Activated CD4-positive, alpha-beta T cell treated with anti-CD3 and anti-CD28 coated beads, Interleukin-2, amount 10 ng/mL, durations not matched to agents 7 days and 5 days (primary cell): Measurements from ENCODE around the gene HPCA. TPM values are rescaled to one million over a fixed set of nuclear protein-coding genes. Genes with fewer than 3 reads are reported as not detected.

Experiments
- CTCF ChIA-PET: fragments of 350-600 bp; sonication (Branson Sonifier 250); formaldehyde crosslinking; loops from one replicate; lab custom pipeline; 2021; ENCODE audit warnings: antibody characterized with exemption; lab: Charles Lee
- POLR2A ChIA-PET: fragments of 350-600 bp; sonication (Branson Sonifier 250); formaldehyde crosslinking; loops from one replicate; lab custom pipeline; 2021; ENCODE audit warnings: antibody characterized with exemption; lab: Charles Lee
- DNase-seq: peaks from one replicate; pipeline ENCODE4 v3.0.0-alpha.2; 2020
- H3K27ac Mint-ChIP-seq: one replicate; pipeline ENCODE4 v1.8.0; 2021; ENCODE audit warnings: mild to moderate bottlenecking, moderate library complexity, mixed read lengths
- H3K27me3 Mint-ChIP-seq: one replicate; pipeline ENCODE4 v1.8.0; 2021; ENCODE audit warnings: mixed read lengths
- H3K36me3 Mint-ChIP-seq: one replicate; pipeline ENCODE4 v1.8.0; 2021; ENCODE audit warnings: low read depth, mixed read lengths
- H3K4me1 Mint-ChIP-seq: one replicate; pipeline ENCODE4 v1.8.0; 2021; ENCODE audit warnings: mixed read lengths
- H3K4me3 Mint-ChIP-seq: one replicate; pipeline ENCODE4 v1.8.0; 2021; ENCODE audit warnings: mild to moderate bottlenecking, moderate library complexity, mixed read lengths
- H3K9me3 Mint-ChIP-seq: one replicate; pipeline ENCODE4 v1.8.0; 2021; ENCODE audit warnings: mixed read lengths
- total RNA-seq, 2 experiments: library from RNA; stranded (reverse); gene quantifications; one replicate each; pipeline ENCODE4 v1.2.3, GENCODE V29; 2021

The HPCA gene
- total RNA-seq, 2 experiments from 2014 or later, result not detected

- Mint-ChIP-seq H3K4me3 (no peak overlapping the region), H3K4me1 (peaks cover 3% of the 10 kb centered on the region), H3K27me3 (peaks cover 57% of the 10 kb centered on the region), H3K9me3 (no peaks in the 10 kb centered on the region), H3K27ac (no peak overlapping the region), H3K36me3 (no peaks in the 10 kb centered on the region)
- ChIA-PET POLR2A (no interaction called here), CTCF (interaction anchor here (1.1 to 4.5 kb wide), 5 partner anchors 9 to 242 kb away, joined by 3 to 11 read pairs (median 4); no protein-coding TSS in a partner anchor)
- no peak for DNase-seq
Measured at GRCh38 chr1:32885676-32886003, 651 bp upstream of the HPCA start.

- Mint-ChIP-seq H3K27me3 (peaks cover 64% of the 10 kb centered on the region), H3K36me3 (no peaks in the 10 kb centered on the region), H3K27ac (no peak overlapping the region), H3K4me1 (peaks cover 3% of the 10 kb centered on the region), H3K9me3 (no peaks in the 10 kb centered on the region), H3K4me3 (no peak overlapping the region)
- POLR2A ChIA-PET, result no interaction called here
- CTCF ChIA-PET, result interaction anchor here (0.9 to 4.5 kb wide), 4 partner anchors 11 to 240 kb away, joined by 4 to 11 read pairs (median 4); no protein-coding TSS in a partner anchor
- no peak for DNase-seq
Measured at GRCh38 chr1:32886828-32887414, 630 bp downstream of the HPCA start.

- Mint-ChIP-seq H3K36me3 (no peaks in the 10 kb centered on the region), H3K27me3 (peaks cover 71% of the 10 kb centered on the region), H3K9me3 (no peaks in the 10 kb centered on the region), H3K4me3 (no peak overlapping the region), H3K27ac (no peak overlapping the region), H3K4me1 (peaks cover 7% of the 10 kb centered on the region)
- CTCF ChIA-PET, result interaction anchor here (1.5 to 4.5 kb wide), 2 partner anchors 11 kb away, joined by 4 to 11 read pairs; no protein-coding TSS in a partner anchor
- DNase-seq, result no peak
- POLR2A ChIA-PET, result no interaction called here
Measured at GRCh38 chr1:32887623-32888022, 1.3 kb downstream of the HPCA start.

- DNase-seq, result no peak
- Mint-ChIP-seq H3K27ac (no peak overlapping the region), H3K27me3 (peaks cover 73% of the 10 kb centered on the region), H3K4me1 (peaks cover 8% of the 10 kb centered on the region), H3K9me3 (no peaks in the 10 kb centered on the region), H3K4me3 (no peak overlapping the region), H3K36me3 (no peaks in the 10 kb centered on the region)
- ChIA-PET POLR2A (no interaction called here), CTCF (interaction anchor here (1.5 to 4.5 kb wide), 2 partner anchors 11 to 12 kb away, joined by 4 to 11 read pairs; no protein-coding TSS in a partner anchor)
Measured at GRCh38 chr1:32888134-32888533, 1.8 kb downstream of the HPCA start.

- no peak for DNase-seq
- POLR2A ChIA-PET, result no interaction called here
- Mint-ChIP-seq H3K4me3 (no peak overlapping the region), H3K4me1 (peaks cover 8% of the 10 kb centered on the region), H3K9me3 (no peaks in the 10 kb centered on the region), H3K27me3 (peaks cover 73% of the 10 kb centered on the region), H3K36me3 (no peaks in the 10 kb centered on the region), H3K27ac (no peak overlapping the region)
- CTCF ChIA-PET, result interaction anchor here (1.5 kb wide), 1 partner anchor 183 kb away, joined by 5 read pairs; no protein-coding TSS in a partner anchor
Measured at GRCh38 chr1:32888677-32889420, 2.6 kb downstream of the HPCA start.

- H3K4me1 Mint-ChIP-seq, result peaks cover 8% of the 10 kb centered on the region
- no peak overlapping the region for H3K27ac Mint-ChIP-seq
- H3K27me3 Mint-ChIP-seq, result peaks cover 71% of the 10 kb centered on the region
- ChIA-PET POLR2A (no interaction called here), CTCF (interaction anchor here (0.6 to 1.5 kb wide), 4 partner anchors 10 to 184 kb away, joined by 3 to 5 read pairs (median 3); no protein-coding TSS in a partner anchor)
- no peak overlapping the region for H3K4me3 Mint-ChIP-seq
- no peaks in the 10 kb centered on the region for H3K9me3 Mint-ChIP-seq
- H3K36me3 Mint-ChIP-seq, result no peaks in the 10 kb centered on the region
- DNase-seq, result no peak
Measured at GRCh38 chr1:32889731-32890278, 3.5 kb downstream of the HPCA start.

GRCh38 chr1:32890516-32891240 lies 4.4 kb downstream of the HPCA start:
- ChIA-PET POLR2A (no interaction called here), CTCF (interaction anchor here (0.6 to 1.5 kb wide), 4 partner anchors 9 to 184 kb away, joined by 3 to 5 read pairs (median 3); no protein-coding TSS in a partner anchor)
- Mint-ChIP-seq H3K4me1 (peaks cover 6% of the 10 kb centered on the region), H3K9me3 (no peaks in the 10 kb centered on the region), H3K36me3 (no peaks in the 10 kb centered on the region), H3K27ac (no peak overlapping the region), H3K4me3 (no peak overlapping the region), H3K27me3 (peaks cover 63% of the 10 kb centered on the region)
- no peak for DNase-seq

- Mint-ChIP-seq H3K27ac (no peak overlapping the region), H3K4me3 (no peak overlapping the region), H3K36me3 (no peaks in the 10 kb centered on the region), H3K27me3 (peaks cover 64% of the 10 kb centered on the region), H3K4me1 (peaks cover 6% of the 10 kb centered on the region), H3K9me3 (no peaks in the 10 kb centered on the region)
- no peak for DNase-seq
- ChIA-PET POLR2A (no interaction called here), CTCF (interaction anchor here (1.5 kb wide), 1 partner anchor 9 kb away, joined by 3 read pairs; no protein-coding TSS in a partner anchor)
Measured at GRCh38 chr1:32891241-32891570, 4.9 kb downstream of the HPCA start.

- Mint-ChIP-seq H3K4me3 (no peak overlapping the region), H3K27me3 (peaks cover 63% of the 10 kb centered on the region), H3K36me3 (no peaks in the 10 kb centered on the region), H3K4me1 (peaks cover 6% of the 10 kb centered on the region), H3K9me3 (no peaks in the 10 kb centered on the region), H3K27ac (no peak overlapping the region)
- ChIA-PET CTCF (interaction anchor here (0.9 to 1.9 kb wide), 4 partner anchors 9 to 180 kb away, joined by 3 to 8 read pairs (median 5); no protein-coding TSS in a partner anchor), POLR2A (no interaction called here)
- DNase-seq, result no peak
Measured at GRCh38 chr1:32891630-32892029, 5.3 kb downstream of the HPCA start.

- CTCF ChIA-PET, result interaction anchor here (0.6 to 1.9 kb wide), 15 partner anchors 8 to 201 kb away, joined by 3 to 11 read pairs (median 3); no protein-coding TSS in a partner anchor
- H3K4me1 Mint-ChIP-seq, result peaks cover 6% of the 10 kb centered on the region
- H3K4me3 Mint-ChIP-seq, result no peak overlapping the region
- H3K27me3 Mint-ChIP-seq, result peaks cover 53% of the 10 kb centered on the region
- H3K36me3 Mint-ChIP-seq, result no peaks in the 10 kb centered on the region
- H3K9me3 Mint-ChIP-seq, result no peaks in the 10 kb centered on the region
- no peak overlapping the region for H3K27ac Mint-ChIP-seq
- no peak for DNase-seq
- POLR2A ChIA-PET, result no interaction called here
Measured at GRCh38 chr1:32892368-32893197, 6.3 kb downstream of the HPCA start.

- H3K27me3 Mint-ChIP-seq, result peaks cover 52% of the 10 kb centered on the region
- POLR2A ChIA-PET, result no interaction called here
- no peaks in the 10 kb centered on the region for H3K9me3 Mint-ChIP-seq
Measured at GRCh38 chr1:32893198-32894018, 7.1 kb downstream of the HPCA start.

More at GRCh38 chr1:32893198-32894018, 7.1 kb downstream of the HPCA start:
- no peaks in the 10 kb centered on the region for H3K36me3 Mint-ChIP-seq
- DNase-seq, result no peak
- H3K4me1 Mint-ChIP-seq, result peaks cover 6% of the 10 kb centered on the region
- no peak overlapping the region for H3K27ac Mint-ChIP-seq
- CTCF ChIA-PET, result interaction anchor here (0.5 to 1.9 kb wide), 10 partner anchors 11 to 200 kb away, joined by 3 to 11 read pairs (median 3); no protein-coding TSS in a partner anchor
- peak overlapping the region; percentile 17 for H3K4me3 Mint-ChIP-seq
